GM21528 (cell line): ENCODE data around the gene ACTN3.
"Not testable (repeated sequence)": the region's sequence is repeated elsewhere in the genome, so short reads cannot be mapped to it uniquely, and the experiment has no call there.

Experiments used
- ATAC-seq: cut with Tn5 transposase; IDR thresholded peaks from one replicate; pipeline ENCODE4 v1.9.1; 2021; ENCODE audit warnings: mild to moderate bottlenecking, moderate library complexity; ENCODE audit not compliant: unreplicated experiment, low FRiP score

The ACTN3 gene

GRCh38 chr11:66546368-66546965 lies at the start of gene ACTN3:
TSS of gene ACTN3 (plus strand) at chr11:66546903. CDS start at chr11:66546938, 35 bp downstream.
- ATAC-seq: no peak

- no peak for ATAC-seq
Observed at GRCh38 chr11:66497206-66497605, 49.5 kb upstream of the ACTN3 start.

- ATAC-seq: no peak
Observed at GRCh38 chr11:66498506-66498905, 48.2 kb upstream of the ACTN3 start.

- ATAC-seq: no peak
Observed at GRCh38 chr11:66505276-66505816, 41.4 kb upstream of the ACTN3 start.

GRCh38 chr11:66509131-66509561 lies 37.6 kb upstream of the ACTN3 start:
- ATAC-seq: no peak

GRCh38 chr11:66510271-66510989 lies 36.3 kb upstream of the ACTN3 start, which contains the start of gene BBS1:
TSS of gene BBS1 (plus strand) at chr11:66510635. CDS start at chr11:66510660, 25 bp downstream.
- ATAC-seq: peak; percentile 65

GRCh38 chr11:66510990-66511339 lies 35.7 kb upstream of the ACTN3 start:
- ATAC-seq: no peak

GRCh38 chr11:66523611-66524010 lies 23.1 kb upstream of the ACTN3 start:
- no peak for ATAC-seq

- no peak for ATAC-seq
Observed at GRCh38 chr11:66524304-66525040, 22.2 kb upstream of the ACTN3 start.

- ATAC-seq: no peak
Observed at GRCh38 chr11:66529069-66529468, 17.6 kb upstream of the ACTN3 start.

GRCh38 chr11:66529655-66530054 lies 17.0 kb upstream of the ACTN3 start:
- no peak for ATAC-seq

- no peak for ATAC-seq
Observed at GRCh38 chr11:66530927-66531709, 15.6 kb upstream of the ACTN3 start.

GRCh38 chr11:66531841-66532240 lies 14.9 kb upstream of the ACTN3 start:
- ATAC-seq: no peak

- no peak for ATAC-seq
Observed at GRCh38 chr11:66532784-66533183, 13.9 kb upstream of the ACTN3 start.

GRCh38 chr11:66539170-66539869 lies 7.4 kb upstream of the ACTN3 start:
- ATAC-seq: no peak

- no peak for ATAC-seq
Observed at GRCh38 chr11:66539870-66540213, 6.9 kb upstream of the ACTN3 start.

GRCh38 chr11:66540598-66540997 lies 6.1 kb upstream of the ACTN3 start:
- ATAC-seq: not testable (repeated sequence)

GRCh38 chr11:66541892-66542291 lies 4.8 kb upstream of the ACTN3 start:
- ATAC-seq: no peak

GRCh38 chr11:66542362-66542761 lies 4.3 kb upstream of the ACTN3 start:
- no peak for ATAC-seq
